Transverse colon (tissue), 4 donors: ENCODE results near the gene INSM1.

Experiments used
- CTCF ChIP-seq, 5 experiments: fragments of 200-600 bp in 3 of 5; fragments of 450-650 bp in 2 of 5; sonication (generic) in 3 of 5; IDR thresholded peaks; 1 replicate in 2 of 5; 2 replicates in 3 of 5; pipeline ENCODE4 v1.5.1; 2016 to 2017; ENCODE audit warnings: antibody characterized with exemption in 5 of 5, inconsistent platforms in 3 of 5, mild to moderate bottlenecking in 2 of 5, moderate library complexity in 1 of 5
- EP300 ChIP-seq: sonication (generic); formaldehyde crosslinking; IDR thresholded peaks from one replicate; pipeline ENCODE4 v1.6.1; 2017; ENCODE audit warnings: antibody characterized with exemption, low read depth
- POLR2A ChIP-seq: fragments of 450-650 bp; IDR thresholded peaks from one replicate; pipeline ENCODE4 v1.6.1; 2016; ENCODE audit warnings: antibody characterized with exemption, mild to moderate bottlenecking, moderate library complexity
- POLR2AphosphoS5 ChIP-seq, 3 donors: sonication (generic); formaldehyde crosslinking; IDR thresholded peaks; one replicate each; pipeline ENCODE4 v1.6.1; 2016; ENCODE audit warnings: antibody characterized with exemption in 3 of 3

GRCh38 chr20:20390393-20390792, 22.5 kb downstream of the INSM1 start:
- no peak for TF ChIP-seq POLR2A
- no peak for TF ChIP-seq EP300
- no peak for TF ChIP-seq CTCF (IDR thresholded peaks at IDR 0.05)
- no peak for TF ChIP-seq POLR2AphosphoS5 (IDR thresholded peaks at IDR 0.05)
